Ascending aorta (tissue), 2 donors: Measurements from ENCODE around the gene TCF3. TPM values are rescaled to one million over a fixed set of nuclear protein-coding genes. Genes with fewer than 3 reads are reported as not detected.
"Not testable (repeated sequence)": the region's sequence is repeated elsewhere in the genome, so short reads cannot be mapped to it uniquely, and the experiment has no call there.

Experiments used
- DNase-seq, 2 donors: peaks; one replicate each; pipeline ENCODE4 v3.0.0-alpha.2; 2019; ENCODE audit warnings: low spot score in 2 of 2
- H3K27ac ChIP-seq, 2 donors: fragments of 200-600 bp; sonication (generic); one replicate each; pipeline ENCODE4 v1.5.1; 2016 to 2017; ENCODE audit warnings: mild to moderate bottlenecking in 1 of 2
- H3K27me3 ChIP-seq: fragments of 200-600 bp; sonication (generic); one replicate; pipeline ENCODE4 v1.5.1; 2017
- H3K36me3 ChIP-seq, 2 donors: fragments of 200-600 bp; sonication (generic); one replicate each; pipeline ENCODE4 v1.5.1; 2016
- H3K4me1 ChIP-seq, 2 donors: fragments of 200-600 bp; sonication (generic); one replicate each; pipeline ENCODE4 v1.5.1; 2016 to 2017; ENCODE audit warnings: mild to moderate bottlenecking in 1 of 2
- H3K4me3 ChIP-seq, 2 donors: fragments of 200-600 bp; sonication (generic); one replicate each; pipeline ENCODE4 v1.5.1; 2016 to 2017; ENCODE audit warnings: mild to moderate bottlenecking in 1 of 2
- H3K9me3 ChIP-seq, 2 donors: fragments of 200-600 bp; sonication (generic); one replicate each; pipeline ENCODE4 v1.5.1; 2016
- CTCF ChIP-seq, 3 experiments: fragments of 200-600 bp in 2 of 3; fragments of 450-650 bp in 1 of 3; sonication (generic) in 2 of 3; IDR thresholded peaks; one replicate each; pipeline ENCODE4 v1.5.1; 2016 to 2019; ENCODE audit warnings: antibody characterized with exemption in 3 of 3, mild to moderate bottlenecking in 1 of 3, moderate library complexity in 1 of 3
- intact Hi-C: fragments of 100-400 bp; cut with DNase I; formaldehyde crosslinking; loops from one replicate; pipeline ENCODE4 v1.15.1; 2023
- total RNA-seq: library from RNA; depleted of rRNA; stranded (reverse); fragments of >200 nt; gene quantifications from one replicate; pipeline ENCODE4 v1.1.0, GENCODE V29; 2016

The TCF3 gene
- total RNA-seq, 1 donor from 2014 or later, result 209 TPM

- Histone ChIP-seq H3K27me3 (peaks cover 16% of the 10 kb centered on the region), H3K9me3 (no peaks in the 10 kb centered on the region), H3K27ac (no peak overlapping the region), H3K4me3 (no peak overlapping the region), H3K4me1 (peaks cover 5% of the 10 kb centered on the region in 2 donors), H3K36me3 (no peaks in the 10 kb centered on the region)
- TF ChIP-seq CTCF (IDR thresholded peaks at IDR 0.05), result no peak
- intact Hi-C loops, result no loop called here
- DNase-seq, result no peak
Observed at GRCh38 chr19:1668486-1669270, 16.3 kb upstream of the TCF3 start.

- Histone ChIP-seq H3K36me3 (no peaks in the 10 kb centered on the region), H3K4me3 (no peak overlapping the region), H3K4me1 (peaks cover 5% of the 10 kb centered on the region in 2 donors), H3K27ac (no peak overlapping the region), H3K9me3 (no peaks in the 10 kb centered on the region), H3K27me3 (peaks cover 16% of the 10 kb centered on the region)
- no peak for TF ChIP-seq CTCF (IDR thresholded peaks at IDR 0.05)
- intact Hi-C loops, result no loop called here
- DNase-seq, result no peak
Observed at GRCh38 chr19:1668048-1668485, 15.7 kb upstream of the TCF3 start.

- Histone ChIP-seq H3K9me3 (no peaks in the 10 kb centered on the region), H3K4me3 (no peak overlapping the region), H3K27me3 (peaks cover 8% of the 10 kb centered on the region), H3K4me1 (no peaks in the 10 kb centered on the region), H3K27ac (no peak overlapping the region), H3K36me3 (no peaks in the 10 kb centered on the region)
- TF ChIP-seq CTCF (IDR thresholded peaks at IDR 0.05), result no peak
- no peak for DNase-seq
- intact Hi-C loops, result no loop called here
Observed at GRCh38 chr19:1665565-1666047, 13.2 kb upstream of the TCF3 start.

GRCh38 chr19:1663852-1664251 lies 11.4 kb upstream of the TCF3 start:
- Histone ChIP-seq H3K27me3 (peaks cover 6% of the 10 kb centered on the region), H3K4me3 (no peak overlapping the region), H3K27ac (no peak overlapping the region), H3K4me1 (no peaks in the 10 kb centered on the region), H3K9me3 (no peaks in the 10 kb centered on the region), H3K36me3 (no peaks in the 10 kb centered on the region)
- TF ChIP-seq CTCF (IDR thresholded peaks at IDR 0.05), result no peak
- intact Hi-C loops, result no loop called here
- no peak for DNase-seq

- DNase-seq, H3K27me3 ChIP-seq, intact Hi-C loops, H3K4me3 ChIP-seq, H3K36me3 ChIP-seq, H3K27ac ChIP-seq, H3K4me1 ChIP-seq, H3K9me3 ChIP-seq: not testable (repeated sequence)
Observed at GRCh38 chr19:1663227-1663626, 10.8 kb upstream of the TCF3 start.

- Histone ChIP-seq H3K4me3 (no peak overlapping the region), H3K27ac (no peak overlapping the region), H3K27me3 (no peaks in the 10 kb centered on the region), H3K4me1 (no peaks in the 10 kb centered on the region), H3K9me3 (no peaks in the 10 kb centered on the region), H3K36me3 (no peaks in the 10 kb centered on the region)
- no peak for TF ChIP-seq CTCF (IDR thresholded peaks at IDR 0.05)
- intact Hi-C loops, result no loop called here
- no peak for DNase-seq
Observed at GRCh38 chr19:1661995-1662394, 9.6 kb upstream of the TCF3 start.
